ENCODE results near the gene SGCE.
"Not testable (repeated sequence)": the region's sequence is repeated elsewhere in the genome, so short reads cannot be mapped to it uniquely, and the experiment has no call there.

The SGCE gene, protein sequence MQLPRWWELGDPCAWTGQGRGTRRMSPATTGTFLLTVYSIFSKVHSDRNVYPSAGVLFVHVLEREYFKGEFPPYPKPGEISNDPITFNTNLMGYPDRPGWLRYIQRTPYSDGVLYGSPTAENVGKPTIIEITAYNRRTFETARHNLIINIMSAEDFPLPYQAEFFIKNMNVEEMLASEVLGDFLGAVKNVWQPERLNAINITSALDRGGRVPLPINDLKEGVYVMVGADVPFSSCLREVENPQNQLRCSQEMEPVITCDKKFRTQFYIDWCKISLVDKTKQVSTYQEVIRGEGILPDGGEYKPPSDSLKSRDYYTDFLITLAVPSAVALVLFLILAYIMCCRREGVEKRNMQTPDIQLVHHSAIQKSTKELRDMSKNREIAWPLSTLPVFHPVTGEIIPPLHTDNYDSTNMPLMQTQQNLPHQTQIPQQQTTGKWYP

DNA sequence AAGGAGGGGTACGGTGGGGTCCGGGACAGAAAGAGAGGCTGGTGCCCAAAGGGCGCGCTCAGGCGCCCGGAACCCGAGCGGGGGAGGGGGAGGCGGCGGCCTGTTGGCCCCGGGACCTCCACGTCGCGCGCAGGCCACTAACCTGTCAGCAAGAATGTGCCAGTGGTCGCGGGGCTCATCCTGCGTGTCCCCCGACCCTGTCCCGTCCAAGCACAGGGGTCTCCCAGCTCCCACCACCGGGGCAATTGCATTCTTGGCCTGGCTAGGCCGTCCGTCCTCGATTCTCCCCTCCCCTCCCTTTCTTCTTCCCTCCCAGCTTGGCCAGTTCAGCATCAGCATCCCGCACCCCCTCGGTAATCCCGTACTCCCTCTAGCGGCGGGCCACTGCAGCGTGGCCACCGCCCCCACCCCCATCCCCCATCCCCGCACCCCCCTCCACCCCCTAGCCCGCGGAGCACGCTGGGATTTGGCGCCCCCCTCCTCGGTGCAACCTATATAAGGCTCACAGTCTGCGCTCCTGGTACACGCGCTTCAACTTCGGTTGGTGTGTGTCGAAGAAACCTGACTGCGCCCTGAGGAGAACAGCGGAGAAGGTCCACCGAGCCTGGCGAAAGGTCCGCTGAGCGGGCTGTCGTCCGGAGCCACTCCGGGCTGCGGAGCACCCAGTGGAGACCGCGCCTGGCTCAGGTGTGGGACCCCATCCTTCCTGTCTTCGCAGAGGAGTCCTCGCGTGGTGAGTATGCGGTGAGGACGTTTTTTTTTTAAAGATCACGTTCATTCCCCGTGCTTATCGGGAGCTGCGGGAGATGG lies at the start of gene SGCE:
SGCE (minus strand) TSS at position 286 of the 810 bp plus-strand sequence; CDS start at position 251, 35 bp downstream.
- H3K9me3 ChIP-seq (ENCODE audit: control insufficient read depth in 5 of 5, low read length in 5 of 5) = peaks cover 0 to 7% (median 0%) of the 10 kb centered on the region in 5 donors
- peaks cover 0 to 7% (median 3%) of the 10 kb centered on the region in 5 donors for H3K27me3 ChIP-seq (ENCODE audit: control insufficient read depth in 5 of 5, insufficient read depth in 4 of 5, low read length in 5 of 5)
- H3K36me3 ChIP-seq (ENCODE audit: control insufficient read depth in 5 of 5, insufficient read depth in 5 of 5, low read length in 5 of 5) = no peaks in the 10 kb centered on the region
- H3K4me1 ChIP-seq (ENCODE audit: control insufficient read depth in 5 of 5, insufficient read depth in 5 of 5, low read length in 5 of 5) = peaks cover 2 to 32% (median 28%) of the 10 kb centered on the region in 5 donors
- peak within 1 kb of the TSS; percentile 50 for H3K27ac ChIP-seq (ENCODE audit: low read depth, low read length)
- H3K9ac ChIP-seq (ENCODE audit: low read length in 5 of 5) = peak within 1 kb of the TSS in 4 of 5 donors; percentile 26 to 73 (median 60)
- H3K4me3 ChIP-seq (ENCODE audit: low read depth in 1 of 5, low read length in 5 of 5) = peak within 1 kb of the TSS; percentile 74 to 89 (median 83)

DNA sequence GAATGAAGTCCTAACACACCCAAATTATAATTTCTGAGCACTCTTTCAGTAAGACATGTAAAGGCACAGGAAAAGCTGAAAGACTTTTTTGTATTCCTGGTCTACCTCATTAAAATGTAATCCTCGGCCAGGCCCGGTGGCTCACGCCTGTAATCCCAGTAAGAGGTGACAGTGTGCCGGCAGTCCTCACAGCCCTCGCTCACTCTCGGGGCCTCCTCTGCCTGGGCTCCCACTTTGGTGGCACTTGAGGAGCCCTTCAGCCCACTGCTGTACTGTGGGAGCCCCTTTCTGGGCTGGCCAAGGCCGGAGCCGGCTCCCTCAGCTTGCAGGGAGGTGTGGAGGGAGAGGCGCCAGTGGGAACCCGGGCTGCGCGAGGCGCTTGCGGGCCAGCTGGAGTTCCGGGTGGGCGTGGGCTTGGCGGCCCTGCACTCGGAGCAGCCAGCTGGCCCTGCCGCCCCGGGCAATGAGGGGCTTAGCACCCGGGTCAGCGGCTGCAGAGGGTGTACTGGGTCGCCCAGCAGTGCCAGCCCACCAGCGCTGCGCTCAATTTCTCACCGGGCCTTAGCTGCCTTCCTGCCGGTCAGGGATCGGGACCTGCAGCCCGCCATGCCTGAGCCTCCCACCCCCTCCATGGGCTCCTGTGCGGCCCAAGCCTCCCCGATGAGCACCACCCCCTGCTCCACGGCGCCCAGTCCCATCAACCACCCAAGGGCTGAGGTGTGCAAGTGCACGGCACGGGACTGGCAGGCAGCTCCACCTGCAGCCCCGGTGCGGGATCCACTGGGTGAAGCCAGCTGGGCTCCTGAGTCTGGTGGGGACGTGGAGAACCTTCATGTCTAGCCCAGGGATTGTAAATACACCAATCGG lies 49.5 kb upstream of the SGCE start:
- not testable (repeated sequence) for H3K9ac ChIP-seq (ENCODE audit: low read length in 5 of 5); H3K9me3 ChIP-seq (ENCODE audit: control insufficient read depth in 5 of 5, low read length in 5 of 5); H3K4me3 ChIP-seq (ENCODE audit: low read depth in 1 of 5, low read length in 5 of 5); H3K27ac ChIP-seq (ENCODE audit: low read depth, low read length); H3K4me1 ChIP-seq (ENCODE audit: control insufficient read depth in 5 of 5, insufficient read depth in 5 of 5, low read length in 5 of 5); H3K36me3 ChIP-seq (ENCODE audit: control insufficient read depth in 5 of 5, insufficient read depth in 5 of 5, low read length in 5 of 5); H3K27me3 ChIP-seq (ENCODE audit: control insufficient read depth in 5 of 5, insufficient read depth in 4 of 5, low read length in 5 of 5)

DNA sequence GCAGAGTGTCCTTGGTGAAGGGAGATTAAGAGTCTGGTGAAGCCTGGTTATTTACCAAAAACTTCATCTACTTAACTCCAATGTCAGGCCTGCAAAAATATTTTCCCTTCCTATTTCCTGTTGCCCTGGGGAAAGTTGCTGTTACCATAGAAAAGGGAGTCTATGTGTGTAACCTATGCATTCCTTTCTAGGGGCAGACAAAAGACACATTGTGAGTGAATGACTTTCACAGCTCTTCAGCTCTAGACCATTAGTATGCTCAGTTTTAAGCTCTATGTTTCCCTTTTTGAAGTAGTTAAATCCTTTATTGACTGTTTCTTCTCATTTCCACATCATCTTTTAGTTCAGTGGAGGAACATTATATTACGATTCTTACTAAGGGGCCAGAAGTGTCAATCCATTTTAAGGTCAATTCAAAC lies 45.6 kb upstream of the SGCE start:
- no peak overlapping the region for H3K27ac ChIP-seq (ENCODE audit: low read depth, low read length)

DNA sequence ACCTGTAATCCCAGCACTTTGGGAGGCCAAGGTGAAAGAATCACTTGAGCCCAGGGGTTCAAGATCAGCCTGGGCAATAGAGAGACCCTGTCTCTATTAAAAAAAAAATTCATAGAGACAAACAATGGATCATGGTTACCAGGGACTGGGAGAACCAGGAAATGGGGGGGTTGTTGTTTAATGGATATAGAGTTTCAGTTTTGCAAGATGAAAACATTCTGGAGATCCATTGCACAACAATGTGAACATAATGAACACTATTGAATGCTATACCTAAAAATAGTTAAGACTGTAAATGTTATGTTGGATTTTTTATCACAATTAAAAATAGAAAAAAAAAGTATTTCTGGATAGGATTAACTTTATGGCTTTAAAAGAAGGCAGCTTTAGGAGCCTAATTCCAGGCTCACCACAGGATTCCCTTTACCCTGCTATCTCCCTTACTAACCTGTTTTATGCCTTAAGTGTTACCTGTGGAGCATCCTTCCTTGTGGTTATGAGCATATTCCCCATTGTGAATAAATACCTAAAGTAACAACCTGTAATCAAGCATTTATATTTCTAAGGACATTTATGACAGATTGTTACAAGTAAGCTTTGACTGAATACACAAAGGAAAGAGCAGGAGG lies 45.1 kb upstream of the SGCE start:
- H3K27me3 ChIP-seq (ENCODE audit: control insufficient read depth in 5 of 5, insufficient read depth in 4 of 5, low read length in 5 of 5) = no peaks in the 10 kb centered on the region
- H3K9ac ChIP-seq (ENCODE audit: low read length in 5 of 5) = no peak overlapping the region
- H3K9me3 ChIP-seq (ENCODE audit: control insufficient read depth in 5 of 5, low read length in 5 of 5) = no peaks in the 10 kb centered on the region
- no peak overlapping the region for H3K27ac ChIP-seq (ENCODE audit: low read depth, low read length)
- no peaks in the 10 kb centered on the region for H3K36me3 ChIP-seq (ENCODE audit: control insufficient read depth in 5 of 5, insufficient read depth in 5 of 5, low read length in 5 of 5)
- H3K4me3 ChIP-seq (ENCODE audit: low read depth in 1 of 5, low read length in 5 of 5) = no peak overlapping the region
- H3K4me1 ChIP-seq (ENCODE audit: control insufficient read depth in 5 of 5, insufficient read depth in 5 of 5, low read length in 5 of 5) = peaks cover 2 to 21% (median 12%) of the 10 kb centered on the region in 5 donors

More for the DNA sequence above, 45.6 kb upstream of the SGCE start:
- no peaks in the 10 kb centered on the region for H3K36me3 ChIP-seq (ENCODE audit: control insufficient read depth in 5 of 5, insufficient read depth in 5 of 5, low read length in 5 of 5)
- no peaks in the 10 kb centered on the region for H3K27me3 ChIP-seq (ENCODE audit: control insufficient read depth in 5 of 5, insufficient read depth in 4 of 5, low read length in 5 of 5)
- no peaks in the 10 kb centered on the region for H3K9me3 ChIP-seq (ENCODE audit: control insufficient read depth in 5 of 5, low read length in 5 of 5)
- H3K9ac ChIP-seq (ENCODE audit: low read length in 5 of 5) = no peak overlapping the region
- peaks cover 2 to 21% (median 12%) of the 10 kb centered on the region in 5 donors for H3K4me1 ChIP-seq (ENCODE audit: control insufficient read depth in 5 of 5, insufficient read depth in 5 of 5, low read length in 5 of 5)
- no peak overlapping the region for H3K4me3 ChIP-seq (ENCODE audit: low read depth in 1 of 5, low read length in 5 of 5)

DNA sequence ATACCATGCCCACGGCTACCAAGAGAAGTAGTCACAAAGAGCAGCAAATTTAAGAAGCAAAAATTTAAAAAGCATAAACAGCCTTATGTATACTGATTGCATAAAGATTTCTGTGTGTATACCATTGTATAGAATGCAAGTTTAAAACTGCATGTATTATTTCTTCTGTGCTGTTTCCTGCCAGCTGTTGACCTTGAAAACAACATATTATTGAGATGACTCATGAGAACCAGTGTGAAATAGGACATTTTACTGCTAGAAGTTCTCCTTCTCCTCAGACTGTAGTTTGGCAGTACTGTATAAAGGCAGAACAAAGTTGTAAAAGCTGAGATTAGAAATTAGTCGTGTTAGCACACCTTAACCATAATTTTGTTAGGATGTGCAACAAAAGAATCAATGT lies 42.3 kb upstream of the SGCE start:
- no peaks in the 10 kb centered on the region for H3K36me3 ChIP-seq (ENCODE audit: control insufficient read depth in 5 of 5, insufficient read depth in 5 of 5, low read length in 5 of 5)
- H3K27ac ChIP-seq (ENCODE audit: low read depth, low read length) = peak overlapping the region; percentile 69
- no peaks in the 10 kb centered on the region for H3K27me3 ChIP-seq (ENCODE audit: control insufficient read depth in 5 of 5, insufficient read depth in 4 of 5, low read length in 5 of 5)
- no peak overlapping the region for H3K4me3 ChIP-seq (ENCODE audit: low read depth in 1 of 5, low read length in 5 of 5)
- no peaks in the 10 kb centered on the region for H3K9me3 ChIP-seq (ENCODE audit: control insufficient read depth in 5 of 5, low read length in 5 of 5)
- H3K9ac ChIP-seq (ENCODE audit: low read length in 5 of 5) = no peak overlapping the region
- H3K4me1 ChIP-seq (ENCODE audit: control insufficient read depth in 5 of 5, insufficient read depth in 5 of 5, low read length in 5 of 5) = peaks cover 2 to 21% (median 12%) of the 10 kb centered on the region in 5 donors

DNA sequence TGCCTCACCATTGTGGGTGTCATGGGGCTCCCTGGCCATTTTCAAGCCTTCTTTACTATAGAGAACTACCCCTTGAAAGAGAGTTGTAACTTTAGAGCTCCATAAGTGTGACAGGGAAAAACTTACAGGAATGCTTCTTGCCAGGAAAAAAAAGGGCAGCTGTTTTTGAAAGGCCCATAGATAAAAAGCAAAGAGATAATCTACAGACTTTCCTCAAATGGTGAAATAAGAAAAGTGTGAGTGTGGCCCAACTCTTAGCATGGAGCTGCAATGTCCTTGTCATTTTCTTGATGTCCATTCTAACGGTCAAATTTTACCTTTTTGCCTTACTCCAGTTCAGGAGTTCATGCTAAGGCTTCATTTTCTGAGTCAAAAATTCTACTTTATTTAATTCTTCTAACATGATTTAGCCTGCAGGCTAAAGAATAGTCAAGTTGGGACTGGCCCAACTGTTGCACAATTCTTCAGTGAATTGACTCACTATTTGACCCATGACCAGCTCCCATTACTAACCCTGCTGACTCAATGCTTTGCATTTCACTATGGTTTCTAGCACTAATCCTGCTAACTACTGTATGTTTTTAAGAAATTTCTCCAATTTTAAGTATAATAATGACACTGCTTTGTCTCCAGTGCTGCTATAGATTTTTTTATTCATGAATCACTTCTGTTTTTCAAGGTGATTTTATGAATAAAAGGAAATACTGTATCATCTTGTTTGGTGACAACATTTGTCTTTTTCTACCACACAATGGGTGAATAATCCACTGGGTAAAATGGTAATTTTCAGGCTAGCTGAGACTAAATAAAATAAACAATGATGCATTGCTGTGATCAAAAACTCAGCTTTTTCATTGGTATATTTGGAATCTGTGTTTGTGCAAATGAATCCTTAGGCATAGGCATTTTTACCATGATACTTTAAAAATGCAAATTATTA lies 41.4 kb upstream of the SGCE start:
- H3K9me3 ChIP-seq (ENCODE audit: control insufficient read depth in 5 of 5, low read length in 5 of 5) = no peaks in the 10 kb centered on the region
- H3K4me1 ChIP-seq (ENCODE audit: control insufficient read depth in 5 of 5, insufficient read depth in 5 of 5, low read length in 5 of 5) = peaks cover 2 to 21% (median 12%) of the 10 kb centered on the region in 5 donors
- H3K4me3 ChIP-seq (ENCODE audit: low read depth in 1 of 5, low read length in 5 of 5) = no peak overlapping the region
- H3K9ac ChIP-seq (ENCODE audit: low read length in 5 of 5) = no peak overlapping the region
- no peaks in the 10 kb centered on the region for H3K27me3 ChIP-seq (ENCODE audit: control insufficient read depth in 5 of 5, insufficient read depth in 4 of 5, low read length in 5 of 5)
- H3K36me3 ChIP-seq (ENCODE audit: control insufficient read depth in 5 of 5, insufficient read depth in 5 of 5, low read length in 5 of 5) = no peaks in the 10 kb centered on the region
- H3K27ac ChIP-seq (ENCODE audit: low read depth, low read length) = peak overlapping the region; percentile 69

DNA sequence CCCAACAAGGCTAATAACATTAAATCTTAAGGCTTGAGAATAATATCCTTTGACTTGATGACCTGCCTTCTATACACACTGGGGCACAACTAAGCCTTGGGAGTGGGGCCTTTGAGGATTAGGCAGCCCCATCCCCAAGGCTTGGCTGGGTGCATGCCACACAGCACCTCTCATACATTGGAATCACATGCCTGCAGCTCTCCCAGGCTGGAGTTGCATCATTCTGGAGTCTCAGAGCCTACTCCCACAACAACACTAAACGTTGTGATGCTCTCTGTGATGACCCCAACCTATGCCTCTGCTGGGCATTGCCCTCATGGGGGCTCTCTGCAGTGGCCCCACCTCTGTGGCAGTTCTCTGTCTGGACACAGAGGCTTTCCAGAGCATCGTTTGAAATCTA lies 31.9 kb upstream of the SGCE start:
- H3K27me3 ChIP-seq (ENCODE audit: control insufficient read depth in 5 of 5, insufficient read depth in 4 of 5, low read length in 5 of 5) = no peaks in the 10 kb centered on the region

DNA sequence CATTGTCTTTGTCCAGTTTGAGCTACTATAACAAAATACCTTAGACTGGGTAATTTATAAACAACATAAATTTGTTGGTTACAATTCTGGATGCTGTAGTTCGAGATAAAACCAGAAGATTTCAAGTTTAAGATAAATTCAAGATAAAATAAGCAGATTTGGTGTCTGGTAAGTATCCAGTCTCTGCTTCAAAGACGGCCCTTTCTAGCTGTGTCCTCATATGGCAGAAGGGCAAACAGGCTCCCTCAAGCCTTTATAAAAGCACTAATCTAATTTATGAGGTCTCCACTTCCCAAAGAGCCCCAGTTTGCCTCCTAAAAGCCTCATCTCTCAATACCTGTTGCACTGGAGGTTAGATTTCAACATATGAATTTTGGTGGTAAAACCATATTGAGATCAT lies 31.1 kb upstream of the SGCE start:
- Histone ChIP-seq H3K9ac (ENCODE audit: low read length in 5 of 5) (no peak overlapping the region), H3K4me3 (ENCODE audit: low read depth in 1 of 5, low read length in 5 of 5) (no peak overlapping the region), H3K4me1 (ENCODE audit: control insufficient read depth in 5 of 5, insufficient read depth in 5 of 5, low read length in 5 of 5) (no peaks in the 10 kb centered on the region), H3K36me3 (ENCODE audit: control insufficient read depth in 5 of 5, insufficient read depth in 5 of 5, low read length in 5 of 5) (no peaks in the 10 kb centered on the region), H3K27me3 (ENCODE audit: control insufficient read depth in 5 of 5, insufficient read depth in 4 of 5, low read length in 5 of 5) (no peaks in the 10 kb centered on the region), H3K9me3 (ENCODE audit: control insufficient read depth in 5 of 5, low read length in 5 of 5) (peaks cover 0 to 4% (median 0%) of the 10 kb centered on the region in 5 donors), H3K27ac (ENCODE audit: low read depth, low read length) (no peak overlapping the region)

More for the DNA sequence above, 31.9 kb upstream of the SGCE start:
- H3K4me1 ChIP-seq (ENCODE audit: control insufficient read depth in 5 of 5, insufficient read depth in 5 of 5, low read length in 5 of 5) = no peaks in the 10 kb centered on the region
- H3K4me3 ChIP-seq (ENCODE audit: low read depth in 1 of 5, low read length in 5 of 5) = no peak overlapping the region
- peaks cover 0 to 4% (median 0%) of the 10 kb centered on the region in 5 donors for H3K9me3 ChIP-seq (ENCODE audit: control insufficient read depth in 5 of 5, low read length in 5 of 5)
- H3K9ac ChIP-seq (ENCODE audit: low read length in 5 of 5) = no peak overlapping the region
- no peak overlapping the region for H3K27ac ChIP-seq (ENCODE audit: low read depth, low read length)
- H3K36me3 ChIP-seq (ENCODE audit: control insufficient read depth in 5 of 5, insufficient read depth in 5 of 5, low read length in 5 of 5) = no peaks in the 10 kb centered on the region
